DND-41 (cell line): ENCODE results near the gene AQP5.

Experiments
- ATAC-seq: fragments of 200-7000 bp; cut with Tn5 transposase; 3 replicates; pipeline ENCODE4 v1.9.1; 2021; ENCODE audit warnings: low read depth; ENCODE audit not compliant: insufficient read depth
- DNase-seq: peaks from one replicate; pipeline ENCODE4 v3.0.0-alpha.2; 2020
- H2AFZ ChIP-seq: 2 replicates; pipeline ENCODE4 v1.6.0; 2012; ENCODE audit warnings: low read depth, low read length
- H3K27ac ChIP-seq: 2 replicates; pipeline ENCODE4 v1.5.1; 2012; ENCODE audit warnings: low read length, inconsistent platforms
- H3K27me3 ChIP-seq: fragments of 200-600 bp; sonication (generic); 2 replicates; pipeline ENCODE4 v1.6.0; 2012; ENCODE audit warnings: low read length, mild to moderate bottlenecking, inconsistent platforms; ENCODE audit not compliant: insufficient read depth, poor library complexity
- H3K36me3 ChIP-seq: 2 replicates; pipeline ENCODE4 v1.5.1; 2012; ENCODE audit warnings: low read length, inconsistent platforms; ENCODE audit not compliant: insufficient read depth
- H3K4me1 ChIP-seq: 2 replicates; pipeline ENCODE4 v1.5.1; 2012; ENCODE audit warnings: mild to moderate bottlenecking, low read length; ENCODE audit not compliant: insufficient read depth
- H3K4me2 ChIP-seq: 2 replicates; pipeline ENCODE4 v1.6.0; 2012; ENCODE audit warnings: mild to moderate bottlenecking, moderate library complexity, low read length, inconsistent platforms; ENCODE audit not compliant: insufficient read depth
- H3K4me3 ChIP-seq, 2 experiments: fragments of 200-600 bp in 1 of 2; shearing (Covaris generic) in 1 of 2; 2 replicates each; pipeline ENCODE4 v1.5.1; 2012 to 2016; ENCODE audit warnings: inconsistent platforms in 2 of 2, low read length in 2 of 2, mild to moderate bottlenecking in 2 of 2, low read depth in 1 of 2, moderate library complexity in 1 of 2
- H3K79me2 ChIP-seq: 2 replicates; pipeline ENCODE4 v1.6.0; 2012; ENCODE audit warnings: low read length, inconsistent platforms; ENCODE audit not compliant: insufficient read depth
- H3K9ac ChIP-seq: 2 replicates; pipeline ENCODE4 v1.6.0; 2012; ENCODE audit warnings: low read depth, mild to moderate bottlenecking, inconsistent platforms, low read length, moderate library complexity
- H3K9me3 ChIP-seq: 2 replicates; pipeline ENCODE4 v1.5.1; 2012; ENCODE audit warnings: low read length, moderate library complexity, mild to moderate bottlenecking, inconsistent platforms; ENCODE audit not compliant: insufficient read depth, severe bottlenecking
- H4K20me1 ChIP-seq: 2 replicates; pipeline ENCODE4 v1.6.0; 2012; ENCODE audit warnings: low read length; ENCODE audit not compliant: insufficient read depth
- CTCF ChIP-seq: IDR thresholded peaks from 2 replicates; pipeline ENCODE4 v1.5.1; 2012; ENCODE audit warnings: borderline replicate concordance, low read length, moderate library complexity, mild to moderate bottlenecking; ENCODE audit not compliant: poor library complexity, severe bottlenecking; ENCODE audit errors: extremely low read depth
- EZH2 ChIP-seq: IDR thresholded peaks from 3 replicates; pipeline ENCODE4 v1.6.1; 2012; ENCODE audit warnings: borderline replicate concordance, low read depth, mild to moderate bottlenecking, moderate library complexity, low read length, inconsistent platforms; ENCODE audit not compliant: severe bottlenecking

Gene AQP5

GRCh38 chr12:49944046-49944445, 17.6 kb upstream of the AQP5 start:
- Histone ChIP-seq H3K79me2 (no peaks in the 10 kb centered on the region), H3K36me3 (no peaks in the 10 kb centered on the region), H3K27me3 (peaks cover 3% of the 10 kb centered on the region), H3K9me3 (no peaks in the 10 kb centered on the region), H4K20me1 (no peaks in the 10 kb centered on the region), H3K27ac (no peak overlapping the region), H3K4me2 (no peak overlapping the region), H3K4me3 (no peak overlapping the region), H3K4me1 (peaks cover 9% of the 10 kb centered on the region), H3K9ac (no peak overlapping the region), H2AFZ (no peak overlapping the region)
- no peak for TF ChIP-seq EZH2
- DNase-seq (no peak), ATAC-seq (no peak)

GRCh38 chr12:49944718-49945117, 17.0 kb upstream of the AQP5 start:
- Histone ChIP-seq H3K4me3 (no peak overlapping the region), H3K4me1 (peaks cover 9% of the 10 kb centered on the region), H4K20me1 (no peaks in the 10 kb centered on the region), H3K79me2 (no peaks in the 10 kb centered on the region), H3K27ac (no peak overlapping the region), H3K27me3 (peaks cover 3% of the 10 kb centered on the region), H2AFZ (0 out of 2 replicates have a peak overlapping the region, but pooled peaks have one; percentile 41), H3K36me3 (no peaks in the 10 kb centered on the region), H3K9ac (no peak overlapping the region; the same call in 1 of the 2 replicates), H3K9me3 (no peaks in the 10 kb centered on the region), H3K4me2 (peak overlapping the region; percentile 60; the same call in 1 of the 2 replicates)
- DNase-seq (no peak), ATAC-seq (no peak)
- TF ChIP-seq EZH2, result no peak
- no peak for TF ChIP-seq CTCF

- Histone ChIP-seq H3K9ac (peak overlapping the region; percentile 15; the same call in 1 of the 2 replicates), H3K27ac (peak overlapping the region; percentile 42; the same call in 1 of the 2 replicates), H3K9me3 (no peaks in the 10 kb centered on the region), H3K4me1 (peaks cover 9% of the 10 kb centered on the region), H3K27me3 (peaks cover 3% of the 10 kb centered on the region), H3K36me3 (no peaks in the 10 kb centered on the region), H4K20me1 (no peaks in the 10 kb centered on the region), H3K4me2 (peak overlapping the region; percentile 60), H3K79me2 (no peaks in the 10 kb centered on the region), H3K4me3 (peak overlapping the region in 1 of 2 experiments; percentile 45; a peak in 2 of 4 replicates), H2AFZ (peak overlapping the region; percentile 57)
- ATAC-seq (peak; percentile 99), DNase-seq (peak; percentile 83)
- no peak for TF ChIP-seq EZH2
- peak; percentile 93 for TF ChIP-seq CTCF
These were observed 16.1 kb upstream of the AQP5 start for GRCh38 chr12:49945394-49946080.

GRCh38 chr12:49946086-49946485, 15.6 kb upstream of the AQP5 start:
- DNase-seq (no peak), ATAC-seq (no peak)
- Histone ChIP-seq H3K27ac (no peak overlapping the region), H3K4me1 (peaks cover 9% of the 10 kb centered on the region), H3K4me2 (no peak overlapping the region; the same call in 1 of the 2 replicates), H3K36me3 (no peaks in the 10 kb centered on the region), H3K9me3 (no peaks in the 10 kb centered on the region), H3K4me3 (no peak overlapping the region), H3K79me2 (no peaks in the 10 kb centered on the region), H2AFZ (peak overlapping the region; percentile 57), H3K9ac (no peak overlapping the region; the same call in 1 of the 2 replicates), H4K20me1 (no peaks in the 10 kb centered on the region), H3K27me3 (peaks cover 3% of the 10 kb centered on the region)
- TF ChIP-seq EZH2 (no peak), CTCF (no peak)
